DND-41 (cell line): ENCODE data around the gene IL1R2.

Source experiments
- EZH2 ChIP-seq: IDR thresholded peaks from 3 replicates; pipeline ENCODE4 v1.6.1; 2012; ENCODE audit warnings: borderline replicate concordance, low read depth, mild to moderate bottlenecking, moderate library complexity, low read length, inconsistent platforms; ENCODE audit not compliant: severe bottlenecking
- TF ChIP-seq, protein P1 (sequence below): IDR thresholded peaks from 2 replicates; pipeline ENCODE4 v1.5.1; 2012; ENCODE audit warnings: borderline replicate concordance, low read length, moderate library complexity, mild to moderate bottlenecking; ENCODE audit not compliant: poor library complexity, severe bottlenecking; ENCODE audit errors: extremely low read depth

DNA sequence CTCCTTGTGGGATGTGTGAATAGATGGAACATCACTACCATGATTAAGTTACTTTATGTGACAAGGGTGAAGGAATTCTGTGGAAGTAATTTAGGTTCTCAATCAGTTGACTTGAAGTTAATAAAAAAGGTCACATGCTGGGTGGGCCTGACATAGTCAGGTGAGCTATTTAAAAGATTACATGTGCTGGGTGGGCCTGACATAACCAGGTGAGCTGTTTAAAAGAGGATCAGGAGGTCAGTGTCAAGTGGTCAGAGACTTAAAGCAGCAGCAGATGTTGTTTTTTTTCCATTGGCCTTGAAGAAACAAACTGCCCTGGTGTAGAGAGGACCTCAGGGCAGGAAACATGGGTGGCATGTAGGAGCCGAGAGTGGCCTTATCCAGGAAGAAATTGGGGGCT is 3.3 kb downstream of the IL1R2 start:
- no peak for TF ChIP-seq EZH2
- TF ChIP-seq, protein P1, sequence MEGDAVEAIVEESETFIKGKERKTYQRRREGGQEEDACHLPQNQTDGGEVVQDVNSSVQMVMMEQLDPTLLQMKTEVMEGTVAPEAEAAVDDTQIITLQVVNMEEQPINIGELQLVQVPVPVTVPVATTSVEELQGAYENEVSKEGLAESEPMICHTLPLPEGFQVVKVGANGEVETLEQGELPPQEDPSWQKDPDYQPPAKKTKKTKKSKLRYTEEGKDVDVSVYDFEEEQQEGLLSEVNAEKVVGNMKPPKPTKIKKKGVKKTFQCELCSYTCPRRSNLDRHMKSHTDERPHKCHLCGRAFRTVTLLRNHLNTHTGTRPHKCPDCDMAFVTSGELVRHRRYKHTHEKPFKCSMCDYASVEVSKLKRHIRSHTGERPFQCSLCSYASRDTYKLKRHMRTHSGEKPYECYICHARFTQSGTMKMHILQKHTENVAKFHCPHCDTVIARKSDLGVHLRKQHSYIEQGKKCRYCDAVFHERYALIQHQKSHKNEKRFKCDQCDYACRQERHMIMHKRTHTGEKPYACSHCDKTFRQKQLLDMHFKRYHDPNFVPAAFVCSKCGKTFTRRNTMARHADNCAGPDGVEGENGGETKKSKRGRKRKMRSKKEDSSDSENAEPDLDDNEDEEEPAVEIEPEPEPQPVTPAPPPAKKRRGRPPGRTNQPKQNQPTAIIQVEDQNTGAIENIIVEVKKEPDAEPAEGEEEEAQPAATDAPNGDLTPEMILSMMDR: no peak
